ENCODE data around the gene EMILIN2.
"Not testable (repeated sequence)": the region's sequence is repeated elsewhere in the genome, so short reads cannot be mapped to it uniquely, and the experiment has no call there.

- TF ChIP-seq RFX5 (IDR thresholded peaks at IDR 0.05); FOSL2 (IDR thresholded peaks at IDR 0.05); FOSL2 (CRISPR knock-in tag; IDR thresholded peaks at IDR 0.05); ATOH8 (CRISPR knock-in tag; IDR thresholded peaks at IDR 0.05; ENCODE audit: low read depth); POLR2A (IDR thresholded peaks at IDR 0.05; ENCODE audit: low read length); CTCF (IDR thresholded peaks at IDR 0.05); RAD21 (conservative IDR thresholded peaks at IDR 0.05 in 1 of 2, IDR thresholded peaks at IDR 0.05 in 1 of 2); JUN (IDR thresholded peaks at IDR 0.05); SREBF2 (IDR thresholded peaks at IDR 0.05); BCL3 (IDR thresholded peaks at IDR 0.05); REST (IDR thresholded peaks at IDR 0.05); CBX8 (IDR thresholded peaks at IDR 0.05); MAX (IDR thresholded peaks at IDR 0.05); SMC3 (IDR thresholded peaks at IDR 0.05); RNF2 (IDR thresholded peaks at IDR 0.05; ENCODE audit: borderline replicate concordance, low read depth): not testable (repeated sequence)
Measured at GRCh38 chr18:2837290-2837689, 9.5 kb upstream of the EMILIN2 start.
